SU-DHL-6 (cell line): ENCODE data around the gene HS3ST4.

Source experiments
- CTCF ChIP-seq: fragments of 200-600 bp; sonication (generic); IDR thresholded peaks from one replicate; pipeline ENCODE4 v1.5.1; 2017; ENCODE audit warnings: antibody characterized with exemption, mild to moderate bottlenecking, low read length, moderate library complexity; ENCODE audit not compliant: insufficient read depth, poor library complexity, severe bottlenecking
- EZH2phosphoT487 ChIP-seq: fragments of 200-600 bp; sonication (generic), shearing (Covaris generic); conservative IDR thresholded peaks from 2 replicates; pipeline ENCODE4 v1.6.1; 2018; ENCODE audit warnings: mild to moderate bottlenecking, antibody characterized with exemption, low read length, moderate library complexity, mixed read lengths

- TF ChIP-seq CTCF: no peak
- TF ChIP-seq EZH2phosphoT487: no peak
Observed at GRCh38 chr16:26139884-26140283, 448.1 kb downstream of the HS3ST4 start.
